ENCODE measurements around the gene HAGHL. TPM values are rescaled to one million over a fixed set of nuclear protein-coding genes. Genes with fewer than 3 reads are reported as not detected.
"Not testable (repeated sequence)": the region's sequence is repeated elsewhere in the genome, so short reads cannot be mapped to it uniquely, and the experiment has no call there.

The HAGHL gene
- total RNA-seq, 2 donors from 2014 or later = 9.2 to 14.0 TPM

DNA sequence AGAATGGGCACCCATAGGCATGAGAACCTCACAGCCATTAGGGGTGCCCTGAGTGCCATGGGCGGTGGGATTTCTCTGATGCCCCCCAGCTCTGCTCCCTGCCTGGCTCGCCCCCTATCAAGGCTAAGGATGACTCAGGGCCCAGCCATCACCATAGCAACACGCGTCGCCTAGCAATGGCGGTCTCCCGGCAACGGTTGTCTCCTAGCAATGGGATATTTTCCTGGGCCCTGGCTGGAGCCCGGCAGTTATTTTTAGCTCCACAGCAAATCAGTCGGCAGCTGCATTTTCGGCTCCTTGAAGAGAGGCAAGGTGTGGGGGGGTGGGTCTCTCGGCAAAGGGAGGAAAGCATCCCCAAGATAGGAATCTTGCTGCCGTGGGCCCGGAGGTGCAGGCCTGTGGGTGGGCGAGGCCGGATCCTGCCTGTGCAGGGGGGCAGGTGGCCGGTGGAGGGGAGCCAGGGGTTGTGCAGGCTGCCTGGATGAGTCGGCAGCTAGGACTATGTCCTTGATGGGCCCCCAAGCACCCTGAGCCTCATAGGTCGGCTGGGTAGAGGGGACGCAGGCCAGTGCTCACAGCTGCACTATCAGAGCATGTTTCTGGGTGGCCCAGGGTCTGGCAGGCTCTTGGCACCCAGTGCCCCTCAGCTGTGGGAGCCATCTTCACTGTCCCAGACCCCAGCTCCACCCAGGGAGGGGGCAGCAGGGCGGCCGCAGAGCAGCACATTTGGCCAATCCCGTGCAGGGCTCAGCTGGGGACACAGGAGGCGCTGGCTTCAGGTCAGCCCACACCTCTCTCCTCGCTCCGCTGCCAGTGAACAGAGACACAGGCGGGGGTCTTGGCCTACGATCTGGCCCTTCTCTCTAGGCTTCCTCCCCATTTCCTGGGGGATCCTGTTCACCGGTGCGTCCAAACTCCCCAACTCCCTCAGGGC is 17.1 kb upstream of the HAGHL start:
- Mint-ChIP-seq H3K9me3 (no peaks in the 10 kb centered on the region), H3K36me3 (ENCODE audit: low read depth) (no peaks in the 10 kb centered on the region), H3K4me1 (no peaks in the 10 kb centered on the region), H3K27me3 (peaks cover 12% of the 10 kb centered on the region), H3K4me3 (no peak overlapping the region), H3K27ac (no peak overlapping the region)
- no peak for ATAC-seq (replicated peaks)

DNA sequence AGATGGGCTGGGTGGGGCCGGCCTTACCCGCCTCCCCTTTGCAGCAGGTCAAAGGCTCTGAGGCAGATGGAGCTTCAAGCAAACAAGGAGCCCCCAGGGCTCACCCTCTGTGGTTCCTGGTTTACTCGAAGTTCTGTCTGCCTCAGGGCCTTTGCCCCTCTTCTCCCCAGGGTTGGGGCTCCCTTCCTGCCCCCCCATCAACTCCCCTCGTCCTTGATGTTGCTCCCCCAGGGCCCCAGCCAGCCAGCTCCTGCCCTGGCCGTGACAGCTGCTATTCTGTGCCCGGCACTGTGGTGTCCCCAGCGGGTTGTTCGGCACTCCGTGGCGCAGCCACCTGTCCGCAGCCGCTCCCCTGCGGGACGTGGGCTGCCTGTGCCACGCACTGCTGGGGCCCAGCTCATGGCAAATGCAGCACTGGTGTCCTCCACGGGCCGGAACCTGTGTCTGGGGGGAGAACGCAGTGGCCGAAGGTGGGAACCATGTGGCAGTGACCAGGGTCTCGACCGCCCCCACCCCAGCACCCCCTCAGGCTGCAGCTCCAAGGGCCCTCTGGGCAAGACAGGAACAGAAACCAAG is 16.3 kb upstream of the HAGHL start:
- no peaks in the 10 kb centered on the region for H3K36me3 Mint-ChIP-seq (ENCODE audit: low read depth)
- no peak overlapping the region for H3K4me3 Mint-ChIP-seq
- H3K4me1 Mint-ChIP-seq = no peaks in the 10 kb centered on the region
- H3K27me3 Mint-ChIP-seq = peaks cover 12% of the 10 kb centered on the region
- no peak for ATAC-seq (replicated peaks)
- no peak overlapping the region for H3K27ac Mint-ChIP-seq
- H3K9me3 Mint-ChIP-seq = no peaks in the 10 kb centered on the region

DNA sequence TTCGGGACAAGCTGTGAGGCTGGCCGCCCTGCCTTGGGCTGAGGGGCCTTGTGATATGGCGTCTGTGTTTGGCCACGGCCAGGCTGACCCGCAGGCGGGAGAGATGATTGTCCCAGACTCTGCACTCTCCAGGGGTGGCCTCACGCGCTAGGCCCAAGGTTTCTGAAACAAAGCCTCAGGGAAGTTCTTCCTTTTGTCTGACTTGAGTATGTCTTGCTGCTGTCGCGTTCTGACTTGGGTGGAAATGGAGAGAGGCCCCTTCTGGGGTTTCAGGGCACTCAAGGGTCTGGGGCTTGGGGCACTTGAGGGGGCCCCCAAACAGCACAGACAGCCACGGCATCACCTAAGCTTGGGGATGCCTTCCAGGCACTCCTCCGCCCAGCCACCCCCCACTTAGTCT is 15.8 kb upstream of the HAGHL start:
- no peak overlapping the region for H3K4me3 Mint-ChIP-seq
- H3K27me3 Mint-ChIP-seq = peaks cover 12% of the 10 kb centered on the region
- no peaks in the 10 kb centered on the region for H3K4me1 Mint-ChIP-seq
- no peaks in the 10 kb centered on the region for H3K9me3 Mint-ChIP-seq
- no peak for ATAC-seq (replicated peaks)
- no peak overlapping the region for H3K27ac Mint-ChIP-seq
- no peaks in the 10 kb centered on the region for H3K36me3 Mint-ChIP-seq (ENCODE audit: low read depth)

DNA sequence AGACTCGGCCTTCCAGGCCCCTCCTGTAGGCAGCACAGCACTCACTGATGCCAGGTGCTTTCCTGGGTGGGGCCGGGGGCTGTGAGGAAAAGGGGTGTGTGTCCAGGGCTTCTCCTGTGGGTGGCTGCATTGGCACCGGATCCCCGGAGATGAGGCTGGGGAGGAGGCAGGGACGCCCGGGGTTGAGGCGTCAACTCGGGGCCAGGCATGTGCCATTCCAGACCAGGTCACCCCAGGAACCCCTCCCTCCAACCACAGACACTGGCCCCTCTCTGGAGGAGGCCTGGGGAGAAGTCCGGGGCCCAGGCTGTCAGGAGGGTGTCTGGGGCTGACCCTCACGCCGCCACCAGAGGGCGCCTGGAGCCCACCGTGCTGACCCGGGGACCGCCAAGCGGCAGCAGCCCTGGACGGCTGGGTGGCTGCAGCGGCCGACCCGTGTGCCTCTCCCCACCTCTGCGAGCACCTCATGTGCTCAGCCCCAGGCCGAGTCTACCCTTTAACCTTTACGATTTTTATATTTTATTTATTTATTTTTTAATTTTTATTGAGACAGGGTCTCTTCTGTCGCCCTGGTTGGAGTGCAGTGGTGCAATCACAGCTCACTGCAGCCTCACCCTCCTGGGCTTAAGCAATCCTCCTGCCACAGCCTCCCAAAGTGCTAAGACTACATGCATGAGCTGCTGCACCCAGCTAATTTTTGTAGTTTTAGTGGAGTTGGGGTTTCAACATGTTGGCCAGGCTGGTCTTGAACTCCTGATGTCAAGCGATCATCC is 15.2 kb upstream of the HAGHL start:
- Mint-ChIP-seq H3K27ac (no peak overlapping the region), H3K4me3 (no peak overlapping the region), H3K9me3 (no peaks in the 10 kb centered on the region), H3K4me1 (no peaks in the 10 kb centered on the region), H3K27me3 (peaks cover 8% of the 10 kb centered on the region), H3K36me3 (ENCODE audit: low read depth) (no peaks in the 10 kb centered on the region)
- peak; percentile 70 for ATAC-seq (replicated peaks)

DNA sequence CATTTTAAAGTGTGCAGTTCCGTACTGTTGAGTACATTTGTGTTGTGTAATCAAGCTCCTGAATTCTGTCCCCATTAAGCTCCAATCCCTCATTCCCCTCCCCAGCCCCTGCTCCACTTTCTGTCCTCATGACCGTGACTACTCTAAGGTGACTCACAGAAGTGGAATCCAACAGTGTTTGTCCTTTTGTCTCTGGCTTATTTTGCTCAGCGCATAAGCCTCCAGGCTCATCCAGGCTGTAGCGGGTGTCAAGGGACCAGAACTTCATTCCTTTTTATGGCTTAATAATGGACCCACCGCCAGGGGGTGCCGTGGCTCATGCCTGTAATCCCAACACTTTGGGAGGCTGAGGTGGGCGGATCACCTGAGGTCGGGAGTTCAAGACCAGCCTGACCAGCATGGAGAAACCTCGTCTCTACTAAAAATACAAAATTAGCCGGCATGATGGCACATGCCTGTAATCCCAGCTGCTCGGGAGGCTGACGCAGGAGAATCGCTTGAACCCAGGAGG is 14.1 kb upstream of the HAGHL start:
- H3K4me1 Mint-ChIP-seq; ATAC-seq (replicated peaks); H3K27me3 Mint-ChIP-seq; H3K36me3 Mint-ChIP-seq (ENCODE audit: low read depth); H3K9me3 Mint-ChIP-seq; H3K4me3 Mint-ChIP-seq; H3K27ac Mint-ChIP-seq: not testable (repeated sequence)

DNA sequence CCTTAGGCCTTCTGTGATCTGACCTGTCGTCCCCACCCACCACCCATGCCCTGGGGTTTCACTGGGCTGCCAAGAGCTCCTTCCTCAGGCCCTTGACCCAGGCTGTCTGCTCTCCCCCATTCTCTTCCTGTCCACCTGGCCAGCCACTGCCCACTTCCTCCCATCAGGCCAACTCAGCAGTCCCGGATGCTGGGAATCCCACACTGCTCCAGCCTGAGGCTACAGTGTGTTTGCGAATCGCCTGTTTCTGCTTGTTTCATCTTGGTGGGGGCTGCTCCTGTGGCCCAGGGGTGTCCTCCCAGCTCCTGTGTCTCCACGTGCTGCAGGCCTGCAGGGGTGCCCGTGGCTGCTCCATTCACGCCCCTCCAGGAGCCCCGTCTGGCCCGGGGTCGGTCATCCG is 12.8 kb upstream of the HAGHL start:
- no peaks in the 10 kb centered on the region for H3K36me3 Mint-ChIP-seq (ENCODE audit: low read depth)
- no peaks in the 10 kb centered on the region for H3K27me3 Mint-ChIP-seq
- H3K4me3 Mint-ChIP-seq = no peak overlapping the region
- no peaks in the 10 kb centered on the region for H3K9me3 Mint-ChIP-seq
- H3K4me1 Mint-ChIP-seq = no peaks in the 10 kb centered on the region
- ATAC-seq (replicated peaks) = no peak
- no peak overlapping the region for H3K27ac Mint-ChIP-seq

DNA sequence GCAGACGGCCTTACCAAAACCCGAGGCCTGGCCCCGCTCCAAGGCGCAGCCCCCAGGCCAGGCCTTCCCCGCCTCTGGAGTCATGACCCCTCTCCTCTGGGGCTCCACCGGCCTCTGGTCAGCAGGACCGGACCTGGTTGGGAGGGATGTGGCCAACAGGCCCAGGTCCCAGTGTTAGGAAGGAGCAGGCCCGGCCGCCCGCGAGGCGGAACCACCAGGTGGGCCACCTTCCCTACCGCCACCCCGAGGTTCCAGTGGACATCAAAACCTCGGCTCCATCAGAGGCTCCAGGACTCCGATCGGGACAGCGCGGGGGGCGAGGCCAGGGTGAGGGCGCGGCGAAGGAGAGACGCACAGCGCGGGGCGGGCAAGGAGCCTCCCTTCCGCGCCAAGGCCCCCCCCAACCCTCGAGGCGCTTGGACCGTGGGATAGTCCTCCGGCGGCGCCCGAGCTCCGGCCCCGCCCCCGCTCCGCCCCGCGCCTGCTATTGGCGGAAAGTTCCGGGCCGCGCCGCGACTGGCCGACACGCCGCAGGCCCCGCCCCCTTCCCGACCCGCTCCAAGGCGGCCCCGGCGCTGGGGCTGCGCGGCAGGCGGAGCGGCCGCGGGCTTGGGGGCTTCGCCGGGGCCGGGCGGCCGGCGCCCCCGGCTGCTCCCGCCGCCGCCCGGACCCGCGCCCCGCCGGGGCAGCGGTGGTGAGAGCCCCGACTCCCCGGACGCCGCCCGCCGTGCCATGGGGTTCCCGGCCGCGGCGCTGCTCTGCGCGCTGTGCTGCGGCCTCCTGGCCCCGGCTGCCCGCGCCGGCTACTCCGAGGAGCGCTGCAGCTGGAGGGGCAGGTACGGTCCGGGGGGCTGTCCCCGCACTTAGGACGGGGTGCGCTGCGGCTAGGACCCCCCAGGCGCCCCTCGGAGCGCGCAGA is 12.1 kb upstream of the HAGHL start, which contains the start of gene METRN:
Gene METRN, plus strand, starts transcription at position 561 of the 919 bp plus-strand sequence. Its CDS starts 172 bp downstream, at position 733.
- ATAC-seq (replicated peaks) = peak; percentile 93
- Mint-ChIP-seq H3K27ac (no peak within 1 kb of the TSS), H3K27me3 (no peaks in the 10 kb centered on the region)

DNA sequence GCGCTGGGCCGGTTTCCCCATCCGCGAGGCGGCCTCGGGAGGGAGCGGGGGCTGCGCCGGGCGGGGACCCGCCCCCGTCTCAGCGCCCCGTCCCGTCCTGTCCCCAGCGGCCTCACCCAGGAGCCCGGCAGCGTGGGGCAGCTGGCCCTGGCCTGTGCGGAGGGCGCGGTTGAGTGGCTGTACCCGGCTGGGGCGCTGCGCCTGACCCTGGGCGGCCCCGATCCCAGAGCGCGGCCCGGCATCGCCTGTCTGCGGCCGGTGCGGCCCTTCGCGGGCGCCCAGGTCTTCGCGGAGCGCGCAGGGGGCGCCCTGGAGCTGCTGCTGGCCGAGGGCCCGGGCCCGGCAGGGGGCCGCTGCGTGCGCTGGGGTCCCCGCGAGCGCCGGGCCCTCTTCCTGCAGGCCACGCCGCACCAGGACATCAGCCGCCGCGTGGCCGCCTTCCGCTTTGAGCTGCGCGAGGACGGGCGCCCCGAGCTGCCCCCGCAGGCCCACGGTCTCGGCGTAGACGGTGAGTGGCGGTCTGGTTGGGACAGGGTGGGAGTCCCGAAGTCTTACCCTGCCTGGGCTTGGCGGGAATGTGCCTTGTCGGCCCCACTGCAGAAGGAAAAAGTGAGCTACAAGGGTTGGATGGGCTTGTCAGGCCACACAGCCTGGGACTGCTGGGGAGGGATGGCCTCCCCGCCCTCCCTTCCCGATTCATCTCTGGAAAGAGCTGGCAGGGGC is 11.3 kb upstream of the HAGHL start:
- ATAC-seq (replicated peaks) = peak; percentile 6
- Mint-ChIP-seq H3K4me1 (no peaks in the 10 kb centered on the region), H3K27ac (no peak overlapping the region), H3K4me3 (peak overlapping the region; percentile 44), H3K9me3 (no peaks in the 10 kb centered on the region), H3K36me3 (ENCODE audit: low read depth) (no peaks in the 10 kb centered on the region), H3K27me3 (no peaks in the 10 kb centered on the region)

More for the DNA sequence above, 12.1 kb upstream of the HAGHL start, which contains the start of gene METRN:
- H3K4me1 Mint-ChIP-seq = no peaks in the 10 kb centered on the region
- no peaks in the 10 kb centered on the region for H3K9me3 Mint-ChIP-seq
- no peaks in the 10 kb centered on the region for H3K36me3 Mint-ChIP-seq (ENCODE audit: low read depth)
- H3K4me3 Mint-ChIP-seq = peak within 1 kb of the TSS; percentile 44

DNA sequence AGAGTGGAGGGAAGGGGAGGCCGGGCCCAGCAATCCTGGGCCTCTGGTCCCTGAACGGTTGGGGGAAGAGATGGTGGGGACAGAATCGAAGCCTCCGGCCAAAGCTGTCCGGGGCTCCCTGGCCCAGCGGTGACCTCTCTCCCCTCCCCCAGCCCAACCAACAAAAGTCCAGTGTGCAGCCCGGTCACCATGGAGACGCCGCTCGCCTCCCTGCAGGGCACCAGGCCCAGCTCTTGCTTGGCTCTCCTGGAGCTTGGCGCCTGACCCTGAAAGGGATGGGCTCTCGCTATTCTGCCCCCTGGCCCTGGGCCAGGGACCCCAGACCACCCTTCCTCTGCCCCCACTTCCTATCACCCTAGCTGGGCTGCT is 10.7 kb upstream of the HAGHL start:
- H3K9me3 Mint-ChIP-seq = no peaks in the 10 kb centered on the region
- no peaks in the 10 kb centered on the region for H3K27me3 Mint-ChIP-seq
- H3K4me1 Mint-ChIP-seq = no peaks in the 10 kb centered on the region
- no peaks in the 10 kb centered on the region for H3K36me3 Mint-ChIP-seq (ENCODE audit: low read depth)
- H3K27ac Mint-ChIP-seq = no peak overlapping the region
- H3K4me3 Mint-ChIP-seq = peak overlapping the region; percentile 44
- no peak for ATAC-seq (replicated peaks)

DNA sequence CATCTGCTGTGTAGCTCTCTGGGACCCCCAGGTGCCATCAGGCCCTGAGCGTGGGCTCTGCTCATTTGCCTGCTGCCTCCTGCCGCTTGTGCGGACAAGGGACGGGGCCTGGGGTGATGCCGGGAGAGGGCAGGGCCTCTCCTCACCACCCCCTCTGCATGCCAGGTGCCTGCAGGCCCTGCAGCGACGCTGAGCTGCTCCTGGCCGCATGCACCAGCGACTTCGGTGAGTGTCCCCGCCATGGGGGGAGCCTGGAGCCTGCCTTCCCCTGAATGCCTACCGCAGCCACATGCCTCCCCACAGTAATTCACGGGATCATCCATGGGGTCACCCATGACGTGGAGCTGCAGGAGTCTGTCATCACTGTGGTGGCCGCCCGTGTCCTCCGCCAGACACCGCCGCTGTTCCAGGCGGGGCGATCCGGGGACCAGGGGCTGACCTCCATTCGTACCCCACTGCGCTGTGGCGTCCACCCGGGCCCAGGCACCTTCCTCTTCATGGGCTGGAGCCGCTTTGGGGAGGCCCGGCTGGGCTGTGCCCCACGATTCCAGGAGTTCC is 10.1 kb upstream of the HAGHL start:
- no peak overlapping the region for H3K27ac Mint-ChIP-seq
- H3K27me3 Mint-ChIP-seq = no peaks in the 10 kb centered on the region
- ATAC-seq (replicated peaks) = no peak
- no peaks in the 10 kb centered on the region for H3K36me3 Mint-ChIP-seq (ENCODE audit: low read depth)
- peak overlapping the region; percentile 44 for H3K4me3 Mint-ChIP-seq
- no peaks in the 10 kb centered on the region for H3K9me3 Mint-ChIP-seq
- no peaks in the 10 kb centered on the region for H3K4me1 Mint-ChIP-seq

DNA sequence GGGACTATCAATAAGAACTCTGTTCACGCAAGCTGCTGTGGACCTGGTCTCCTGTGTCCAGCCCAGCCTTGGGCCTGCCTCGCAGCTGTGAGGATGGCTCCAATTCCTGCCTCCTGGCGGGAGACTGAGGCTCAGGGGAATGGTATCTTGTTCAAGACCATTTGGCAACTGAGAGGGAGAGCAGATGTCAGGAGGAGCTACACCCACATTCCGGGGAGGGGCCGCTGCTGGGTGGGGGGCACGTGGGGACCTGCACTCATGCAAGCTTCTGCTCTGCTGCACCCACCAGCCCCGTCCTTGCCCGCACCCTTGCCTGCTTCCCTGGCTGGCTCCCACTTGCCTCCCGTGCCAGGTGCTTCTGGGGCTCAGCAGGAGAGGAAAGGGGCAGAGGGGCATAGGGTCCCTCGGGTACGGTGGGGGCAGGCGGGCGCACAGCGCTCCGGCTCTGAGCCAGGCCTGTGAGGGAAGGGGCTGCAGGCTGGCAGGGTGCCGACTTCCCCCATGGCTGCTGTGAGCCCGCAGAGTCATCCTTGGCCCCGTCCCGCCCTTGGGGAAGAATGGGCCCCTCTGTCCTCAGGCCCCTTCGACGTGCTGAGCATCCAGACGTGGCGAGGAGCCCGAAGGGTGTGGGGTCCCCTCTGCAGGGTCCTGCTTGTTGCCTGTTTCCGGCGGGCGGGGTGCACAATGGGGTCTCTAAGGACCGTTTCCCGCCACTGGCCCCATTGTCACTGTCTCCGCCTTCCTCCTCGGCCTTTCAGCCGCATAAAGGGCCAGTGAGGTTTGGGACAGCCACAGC is 9.3 kb upstream of the HAGHL start:
- Mint-ChIP-seq H3K4me3 (no peak overlapping the region), H3K27ac (no peak overlapping the region), H3K27me3 (no peaks in the 10 kb centered on the region), H3K4me1 (no peaks in the 10 kb centered on the region), H3K36me3 (ENCODE audit: low read depth) (no peaks in the 10 kb centered on the region), H3K9me3 (no peaks in the 10 kb centered on the region)
- no peak for ATAC-seq (replicated peaks)

DNA sequence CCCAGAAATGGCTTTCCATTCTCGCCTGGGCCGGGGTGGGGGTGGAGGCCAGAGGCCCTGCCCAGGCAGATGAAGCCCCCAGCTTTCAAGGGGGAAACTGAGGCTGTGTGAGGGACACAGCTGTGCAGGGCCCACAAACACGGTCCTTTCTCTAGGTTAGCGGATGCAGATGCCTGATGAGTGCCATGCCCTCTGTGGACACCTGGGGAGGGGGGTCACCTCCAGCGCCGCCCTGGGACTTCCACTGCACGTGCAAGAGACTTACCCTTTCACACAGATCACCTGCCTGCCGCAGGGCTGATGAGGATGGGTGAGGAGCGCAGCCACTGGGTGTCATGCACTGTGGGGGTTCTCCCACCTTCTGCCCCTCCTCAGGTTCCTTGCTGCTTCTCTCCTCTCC is 8.5 kb upstream of the HAGHL start:
- H3K27me3 Mint-ChIP-seq = no peaks in the 10 kb centered on the region
- H3K27ac Mint-ChIP-seq = no peak overlapping the region
- no peaks in the 10 kb centered on the region for H3K36me3 Mint-ChIP-seq (ENCODE audit: low read depth)
- H3K9me3 Mint-ChIP-seq = no peaks in the 10 kb centered on the region
- H3K4me1 Mint-ChIP-seq = no peaks in the 10 kb centered on the region
- no peak overlapping the region for H3K4me3 Mint-ChIP-seq
- ATAC-seq (replicated peaks) = no peak
